OCI-LY1 (cell line): ENCODE measurements around the gene AAK1.

Experiments
- H2AFZ ChIP-seq: fragments of 200-600 bp; sonication (generic), shearing (Covaris generic); 2 replicates; pipeline ENCODE4 v1.6.0; 2014; ENCODE audit warnings: antibody characterized with exemption, mild to moderate bottlenecking, low read length
- H3F3A ChIP-seq: fragments of 200-600 bp; sonication (generic), shearing (Covaris generic); 2 replicates; pipeline ENCODE4 v1.6.0; 2014; ENCODE audit warnings: mild to moderate bottlenecking, antibody characterized with exemption, low read length, moderate library complexity; ENCODE audit not compliant: insufficient read depth
- H3K27ac ChIP-seq: fragments of 200-600 bp; sonication (generic); 2 replicates; pipeline ENCODE4 v1.5.1; 2014; ENCODE audit warnings: low read length, mixed run types, mild to moderate bottlenecking, low read depth; ENCODE audit not compliant: poor library complexity, severe bottlenecking
- H3K27me3 ChIP-seq: fragments of 200-600 bp; sonication (generic); 2 replicates; pipeline ENCODE4 v1.6.0; 2014; ENCODE audit warnings: antibody characterized with exemption, mild to moderate bottlenecking, low read length, moderate library complexity; ENCODE audit not compliant: insufficient read depth
- H3K36me3 ChIP-seq: fragments of 200-600 bp; sonication (generic); 2 replicates; pipeline ENCODE4 v1.6.1; 2014; ENCODE audit warnings: mild to moderate bottlenecking, antibody characterized with exemption, low read length, moderate library complexity, mixed read lengths; ENCODE audit not compliant: insufficient read depth
- H3K4me1 ChIP-seq: fragments of 200-600 bp; sonication (generic); 2 replicates; pipeline ENCODE4 v1.5.1; 2014; ENCODE audit warnings: mild to moderate bottlenecking, low read length, moderate library complexity; ENCODE audit not compliant: insufficient read depth, severe bottlenecking
- H3K4me2 ChIP-seq: fragments of 200-600 bp; sonication (generic), shearing (Covaris generic); 2 replicates; pipeline ENCODE4 v1.6.1; 2014; ENCODE audit warnings: low read length
- H3K4me3 ChIP-seq: fragments of 200-600 bp; sonication (generic); 2 replicates; pipeline ENCODE4 v1.5.1; 2014; ENCODE audit warnings: low read length, low read depth, mild to moderate bottlenecking, mixed read lengths; ENCODE audit not compliant: poor library complexity, severe bottlenecking
- H3K79me2 ChIP-seq: fragments of 200-600 bp; shearing (Covaris generic); 2 replicates; pipeline ENCODE4 v1.6.1; 2016; ENCODE audit warnings: mixed run types, low read length, mixed read lengths; ENCODE audit not compliant: insufficient read depth
- H3K9ac ChIP-seq: fragments of 200-600 bp; sonication (generic), shearing (Covaris generic); 2 replicates; pipeline ENCODE4 v1.6.1; 2014; ENCODE audit warnings: mild to moderate bottlenecking, low read length, mixed read lengths
- H3K9me2 ChIP-seq: fragments of 200-600 bp; sonication (generic), shearing (Covaris generic); 2 replicates; pipeline ENCODE4 v1.6.1; 2014; ENCODE audit warnings: low read depth, mild to moderate bottlenecking, low read length, mixed read lengths
- H3K9me3 ChIP-seq: fragments of 200-600 bp; shearing (Covaris generic); 2 replicates; pipeline ENCODE4 v1.6.1; 2014; ENCODE audit warnings: low read length, mixed read lengths
- H4K20me1 ChIP-seq: fragments of 200-600 bp; sonication (generic), shearing (Covaris generic); 2 replicates; pipeline ENCODE4 v1.6.0; 2016; ENCODE audit warnings: mild to moderate bottlenecking, low read length; ENCODE audit not compliant: insufficient read depth
- EZH2 ChIP-seq: fragments of 200-600 bp; sonication (generic), shearing (Covaris generic); IDR thresholded peaks from 2 replicates; pipeline ENCODE4 v1.8.0; 2017; ENCODE audit warnings: borderline replicate concordance, mixed run types, mild to moderate bottlenecking, antibody characterized with exemption, low read length, moderate library complexity, mixed read lengths
- TF ChIP-seq, protein P1 (sequence below): fragments of 200-600 bp; sonication (generic), shearing (Covaris generic); IDR thresholded peaks from 2 replicates; pipeline ENCODE4 v1.5.1; 2017; ENCODE audit warnings: mild to moderate bottlenecking, antibody characterized with exemption, low read length, moderate library complexity, mixed read lengths

The AAK1 gene

DNA sequence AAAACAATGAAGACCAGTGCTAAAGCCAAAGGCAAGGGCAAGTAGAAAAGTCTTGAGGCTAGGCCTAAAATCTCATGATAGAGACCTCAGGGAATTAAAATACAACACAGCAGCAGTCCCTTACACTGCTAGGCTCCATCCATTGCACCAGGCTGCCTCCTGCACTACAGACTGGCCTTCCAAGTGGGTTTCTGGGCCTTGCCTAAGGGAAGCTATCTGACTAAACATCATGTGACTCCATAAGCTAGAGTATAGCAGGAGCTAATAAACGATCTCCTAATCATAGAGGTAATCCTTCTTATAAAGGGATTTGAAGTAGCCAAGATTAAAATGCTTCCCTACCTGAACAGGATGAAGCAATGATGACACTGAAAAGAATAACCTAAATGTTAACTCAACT is 128.7 kb downstream of the AAK1 start:
- no peak overlapping the region for H3K27ac ChIP-seq
- peaks cover 18% of the 10 kb centered on the region; the same call in 1 of the 2 replicates for H3K36me3 ChIP-seq
- H3K9me3 ChIP-seq = no peaks in the 10 kb centered on the region
- no peaks in the 10 kb centered on the region for H3K4me1 ChIP-seq
- H3K4me2 ChIP-seq = no peak overlapping the region
- H3K27me3 ChIP-seq = no peaks in the 10 kb centered on the region
- no peaks in the 10 kb centered on the region for H3K9me2 ChIP-seq
- H3K4me3 ChIP-seq = no peak overlapping the region
- TF ChIP-seq EZH2 = no peak
- TF ChIP-seq, protein P1, sequence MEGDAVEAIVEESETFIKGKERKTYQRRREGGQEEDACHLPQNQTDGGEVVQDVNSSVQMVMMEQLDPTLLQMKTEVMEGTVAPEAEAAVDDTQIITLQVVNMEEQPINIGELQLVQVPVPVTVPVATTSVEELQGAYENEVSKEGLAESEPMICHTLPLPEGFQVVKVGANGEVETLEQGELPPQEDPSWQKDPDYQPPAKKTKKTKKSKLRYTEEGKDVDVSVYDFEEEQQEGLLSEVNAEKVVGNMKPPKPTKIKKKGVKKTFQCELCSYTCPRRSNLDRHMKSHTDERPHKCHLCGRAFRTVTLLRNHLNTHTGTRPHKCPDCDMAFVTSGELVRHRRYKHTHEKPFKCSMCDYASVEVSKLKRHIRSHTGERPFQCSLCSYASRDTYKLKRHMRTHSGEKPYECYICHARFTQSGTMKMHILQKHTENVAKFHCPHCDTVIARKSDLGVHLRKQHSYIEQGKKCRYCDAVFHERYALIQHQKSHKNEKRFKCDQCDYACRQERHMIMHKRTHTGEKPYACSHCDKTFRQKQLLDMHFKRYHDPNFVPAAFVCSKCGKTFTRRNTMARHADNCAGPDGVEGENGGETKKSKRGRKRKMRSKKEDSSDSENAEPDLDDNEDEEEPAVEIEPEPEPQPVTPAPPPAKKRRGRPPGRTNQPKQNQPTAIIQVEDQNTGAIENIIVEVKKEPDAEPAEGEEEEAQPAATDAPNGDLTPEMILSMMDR = no peak
- H3K79me2 ChIP-seq = no peaks in the 10 kb centered on the region
- H3K9ac ChIP-seq = no peak overlapping the region
- H2AFZ ChIP-seq = no peak overlapping the region
- no peaks in the 10 kb centered on the region for H3F3A ChIP-seq
- H4K20me1 ChIP-seq = no peaks in the 10 kb centered on the region

DNA sequence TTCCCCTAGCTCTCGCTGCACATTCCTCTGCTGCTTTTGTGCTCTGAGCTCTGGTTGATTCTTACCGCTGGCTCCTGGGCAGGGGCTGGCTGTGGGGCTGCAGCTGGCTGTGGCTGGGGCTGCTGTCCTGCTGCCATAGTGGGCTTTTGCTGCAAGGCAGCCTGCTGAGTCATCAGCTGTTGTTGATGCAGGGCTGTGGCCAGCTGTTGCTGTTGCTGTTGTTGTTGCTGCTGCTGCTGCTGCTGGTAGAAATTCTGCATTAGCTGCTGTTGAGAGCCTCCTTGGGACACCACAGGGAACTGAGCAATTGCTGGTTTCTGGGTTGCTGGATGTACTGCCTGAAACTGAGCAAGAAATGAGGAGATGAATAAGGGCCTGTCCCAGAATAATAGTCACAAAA is 129.1 kb downstream of the AAK1 start:
- Histone ChIP-seq H3K9me2 (no peaks in the 10 kb centered on the region), H3F3A (no peaks in the 10 kb centered on the region), H3K9ac (no peak overlapping the region), H3K27ac (no peak overlapping the region), H4K20me1 (no peaks in the 10 kb centered on the region), H3K4me1 (no peaks in the 10 kb centered on the region), H3K79me2 (no peaks in the 10 kb centered on the region), H3K4me2 (no peak overlapping the region), H3K9me3 (no peaks in the 10 kb centered on the region), H2AFZ (no peak overlapping the region), H3K4me3 (no peak overlapping the region), H3K27me3 (no peaks in the 10 kb centered on the region), H3K36me3 (peaks cover 18% of the 10 kb centered on the region; the same call in 1 of the 2 replicates)
- no peak for TF ChIP-seq EZH2
- TF ChIP-seq, protein P1 = no peak

DNA sequence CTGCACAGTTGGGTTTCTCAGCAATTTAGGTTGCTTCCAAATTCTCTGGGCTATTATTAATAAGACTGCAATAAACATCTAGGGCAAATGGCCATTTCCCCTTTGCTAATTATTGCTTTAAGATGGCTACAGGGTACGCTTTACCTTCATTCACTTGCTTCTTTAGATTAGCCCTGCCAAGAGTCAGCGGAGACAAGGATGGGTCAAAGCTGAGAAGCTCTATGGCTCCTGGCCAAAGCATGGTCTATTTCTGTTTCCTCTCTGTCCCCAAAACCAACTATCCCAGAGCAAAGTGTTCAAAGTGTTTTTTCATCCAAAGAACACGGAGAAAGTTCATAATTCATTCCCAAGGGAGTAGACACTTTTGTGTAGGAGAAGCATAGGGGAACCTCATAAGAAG is 131.1 kb downstream of the AAK1 start:
- H3K9me2 ChIP-seq = no peaks in the 10 kb centered on the region
- no peaks in the 10 kb centered on the region for H3K9me3 ChIP-seq
- no peak overlapping the region for H3K27ac ChIP-seq
- H3K9ac ChIP-seq = no peak overlapping the region
- peaks cover 11% of the 10 kb centered on the region; the same call in 1 of the 2 replicates for H3K36me3 ChIP-seq
- H3F3A ChIP-seq = no peaks in the 10 kb centered on the region
- H3K4me1 ChIP-seq = no peaks in the 10 kb centered on the region
- no peak overlapping the region for H2AFZ ChIP-seq
- H3K4me2 ChIP-seq = no peak overlapping the region
- H4K20me1 ChIP-seq = no peaks in the 10 kb centered on the region
- no peak overlapping the region for H3K4me3 ChIP-seq
- no peaks in the 10 kb centered on the region for H3K27me3 ChIP-seq
- TF ChIP-seq EZH2 = no peak
- TF ChIP-seq, protein P1 = no peak
- H3K79me2 ChIP-seq = no peaks in the 10 kb centered on the region
